Ectodermal cell (in vitro differentiated cells): ENCODE data around the gene ATM.
A peak's percentile ranks its signal among the peaks of the same experiment; 100 is the strongest.
"Not testable (repeated sequence)": the region's sequence is repeated elsewhere in the genome, so short reads cannot be mapped to it uniquely, and the experiment has no call there.

Source experiments
- H3K27ac ChIP-seq: 2 replicates; pipeline ENCODE4 v1.7.0; 2013; ENCODE audit warnings: mild to moderate bottlenecking, low read depth, low read length; ENCODE audit not compliant: insufficient read depth, poor library complexity, severe bottlenecking
- H3K27me3 ChIP-seq: 2 replicates; pipeline ENCODE4 v1.7.0; 2013; ENCODE audit warnings: mild to moderate bottlenecking, low read length; ENCODE audit not compliant: insufficient read depth, control insufficient read depth, poor library complexity, severe bottlenecking
- H3K36me3 ChIP-seq: one replicate; pipeline ENCODE4 v1.7.0; 2013; ENCODE audit warnings: low read length; ENCODE audit not compliant: control insufficient read depth, insufficient read depth
- H3K4me1 ChIP-seq: one replicate; pipeline ENCODE4 v1.7.0; 2013; ENCODE audit warnings: low read length; ENCODE audit not compliant: control insufficient read depth, insufficient read depth
- H3K4me3 ChIP-seq: 2 replicates; pipeline ENCODE4 v1.7.0; 2013; ENCODE audit warnings: low read depth, low read length, control low read depth; ENCODE audit not compliant: insufficient read depth
- H3K9me3 ChIP-seq: 2 replicates; pipeline ENCODE4 v1.7.0; 2013; ENCODE audit warnings: mild to moderate bottlenecking, low read length, moderate library complexity; ENCODE audit not compliant: control insufficient read depth
- WGBS, 2 experiments: methylation state at CpG; one replicate each; pipeline ENCODE4 v1.1.7; 2013; ENCODE audit warnings: missing lambda C conversion rate in 2 of 2; 5-methylcytosine and 5-hydroxymethylcytosine counted together

ATM gene

DNA sequence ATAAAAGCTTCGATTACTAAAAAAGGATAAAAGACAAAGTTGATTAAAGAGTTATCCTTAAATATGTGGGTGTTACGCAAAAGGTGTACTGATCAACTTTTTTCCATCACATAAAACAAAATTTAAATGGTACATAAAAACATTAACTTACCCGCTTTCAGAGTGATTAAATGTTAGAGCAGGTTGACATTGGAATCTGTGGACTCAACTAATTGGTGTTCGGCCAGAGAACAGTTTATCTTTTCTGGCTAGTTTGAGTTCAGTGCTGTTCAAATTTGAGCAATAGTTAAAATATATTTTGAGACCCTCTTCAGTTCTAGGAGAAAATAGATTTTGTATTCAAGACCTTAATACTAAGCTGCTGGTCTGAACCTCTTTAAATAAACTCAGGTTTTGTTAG, 56.1 kb downstream of the ATM start:
- H3K4me1 ChIP-seq = peaks cover 21% of the 10 kb centered on the region
- H3K9me3 ChIP-seq = no peaks in the 10 kb centered on the region
- H3K36me3 ChIP-seq = peaks cover 14% of the 10 kb centered on the region
- H3K27ac ChIP-seq = peak overlapping the region; percentile 26
- no peaks in the 10 kb centered on the region for H3K27me3 ChIP-seq
- 98 to 100% methylated on average over 2 to 3 of the region's 4 CpGs for WGBS, 2 experiments
- H3K4me3 ChIP-seq = no peak overlapping the region

DNA sequence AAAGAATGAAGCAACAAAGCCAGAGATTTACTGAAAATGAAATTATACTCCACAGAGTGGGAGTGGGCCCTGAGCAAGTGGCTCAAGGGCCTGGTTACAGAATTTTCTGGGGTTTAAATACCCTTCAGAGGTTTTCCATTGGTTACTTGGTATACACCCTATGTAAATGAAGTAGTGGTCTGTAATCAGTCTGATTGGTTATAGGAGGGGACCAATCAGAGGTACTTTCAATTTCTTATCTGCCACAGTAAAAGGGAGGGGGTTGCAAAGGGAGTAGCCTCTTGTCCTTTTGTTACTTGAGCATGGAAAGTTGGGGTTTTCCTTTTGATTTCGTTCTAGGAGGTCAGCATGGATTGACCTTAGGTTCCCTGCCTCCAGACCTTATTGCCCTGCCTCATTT, 63.5 kb downstream of the ATM start:
- 94 to 100% methylated on average over 1 of the region's 1 CpG for WGBS, 2 experiments
- Histone ChIP-seq H3K9me3 (no peaks in the 10 kb centered on the region), H3K36me3 (peaks cover 32% of the 10 kb centered on the region), H3K27ac (no peak overlapping the region), H3K4me1 (no peaks in the 10 kb centered on the region), H3K27me3 (no peaks in the 10 kb centered on the region), H3K4me3 (no peak overlapping the region)

DNA sequence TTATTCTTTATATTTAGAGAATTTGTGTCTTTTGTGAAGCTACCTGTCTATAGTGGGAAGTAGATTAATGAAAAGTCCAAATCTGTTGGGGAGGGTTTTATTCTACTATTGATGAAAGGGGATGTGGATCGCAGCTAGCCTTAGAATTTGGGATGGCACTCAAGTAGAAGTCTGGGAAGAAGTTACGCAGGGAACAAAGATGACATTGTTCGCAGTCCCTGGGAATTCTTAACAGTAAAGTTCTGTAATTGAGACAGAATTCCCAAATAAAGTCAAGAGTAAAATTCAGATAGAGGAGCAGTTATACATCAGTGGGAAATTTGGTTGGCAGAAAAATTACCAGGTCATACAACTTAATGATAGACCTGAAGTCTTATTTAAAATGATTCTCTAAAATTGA, 64.1 kb downstream of the ATM start:
- peaks cover 32% of the 10 kb centered on the region for H3K36me3 ChIP-seq
- WGBS, 2 experiments = 95 to 96% methylated on average over 3 of the region's 3 CpGs
- no peaks in the 10 kb centered on the region for H3K4me1 ChIP-seq
- H3K9me3 ChIP-seq = no peaks in the 10 kb centered on the region
- no peak overlapping the region for H3K4me3 ChIP-seq
- H3K27me3 ChIP-seq = no peaks in the 10 kb centered on the region
- no peak overlapping the region for H3K27ac ChIP-seq

DNA sequence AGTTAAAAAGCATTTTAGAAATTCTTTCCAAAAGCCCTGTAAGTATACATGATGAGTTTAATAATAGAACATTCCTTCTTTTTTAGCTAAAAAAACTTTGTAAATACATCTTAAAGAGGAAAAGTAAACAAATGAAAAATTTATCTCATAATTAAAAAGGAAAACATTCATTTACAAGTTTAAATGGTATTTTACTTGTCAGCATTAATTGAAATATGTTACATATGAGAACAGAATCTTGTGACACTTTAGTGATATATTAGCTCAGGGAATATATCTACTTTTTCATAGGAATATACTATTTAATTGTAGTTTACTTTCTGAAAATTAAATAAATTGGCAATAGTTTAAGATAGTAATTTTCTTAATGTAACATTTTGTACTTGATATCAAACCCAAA, 66.2 kb downstream of the ATM start:
- H3K9me3 ChIP-seq, H3K27me3 ChIP-seq, H3K4me3 ChIP-seq, H3K27ac ChIP-seq, H3K4me1 ChIP-seq: not testable (repeated sequence)
- H3K36me3 ChIP-seq = peaks cover 25% of the 10 kb centered on the region

DNA sequence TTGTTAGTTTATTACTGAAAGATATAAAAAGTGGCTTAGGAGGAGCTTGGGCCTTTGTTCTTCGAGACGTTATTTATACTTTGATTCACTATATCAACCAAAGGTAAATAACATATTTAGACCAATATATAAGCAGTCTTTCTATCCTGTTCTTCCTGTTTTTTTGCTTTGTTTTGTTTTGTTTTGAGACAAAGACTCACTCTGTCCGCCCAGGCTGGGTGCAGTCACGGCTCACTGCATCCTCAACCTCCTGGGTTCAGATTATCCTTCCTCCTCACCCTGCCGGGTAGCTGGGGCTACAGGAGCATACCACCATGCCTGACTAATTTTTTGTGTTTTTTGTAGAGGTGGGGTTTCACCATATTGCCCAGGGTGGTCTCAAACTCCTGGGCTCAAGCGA, 66.8 kb downstream of the ATM start:
- WGBS, 2 experiments = 85 to 93% methylated on average over 5 to 6 of the region's 6 CpGs

DNA sequence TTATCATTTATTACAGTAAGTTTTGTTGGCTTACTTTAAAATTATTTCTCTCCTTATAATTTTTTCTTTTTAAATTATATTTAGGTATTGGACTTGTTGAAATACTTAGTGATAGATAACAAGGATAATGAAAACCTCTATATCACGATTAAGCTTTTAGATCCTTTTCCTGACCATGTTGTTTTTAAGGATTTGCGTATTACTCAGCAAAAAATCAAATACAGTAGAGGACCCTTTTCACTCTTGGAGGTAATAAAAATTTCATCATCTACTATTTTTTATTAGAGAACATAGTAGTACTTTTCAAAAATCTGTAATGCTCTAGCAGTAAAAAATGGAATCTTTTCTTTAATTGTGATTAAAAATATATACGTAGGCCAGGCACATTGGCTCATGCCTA, 70.4 kb downstream of the ATM start:
- Histone ChIP-seq H3K27ac (no peak overlapping the region), H3K9me3 (no peaks in the 10 kb centered on the region), H3K36me3 (peaks cover 6% of the 10 kb centered on the region), H3K27me3 (no peaks in the 10 kb centered on the region), H3K4me3 (no peak overlapping the region), H3K4me1 (no peaks in the 10 kb centered on the region)
- WGBS, 2 experiments = 93 to 100% methylated on average over 3 of the region's 3 CpGs

More for the DNA sequence above, 66.8 kb downstream of the ATM start:
- Histone ChIP-seq H3K36me3 (peaks cover 19% of the 10 kb centered on the region), H3K9me3 (no peaks in the 10 kb centered on the region), H3K27me3 (no peaks in the 10 kb centered on the region), H3K4me1 (no peaks in the 10 kb centered on the region), H3K27ac (no peak overlapping the region), H3K4me3 (no peak overlapping the region)

DNA sequence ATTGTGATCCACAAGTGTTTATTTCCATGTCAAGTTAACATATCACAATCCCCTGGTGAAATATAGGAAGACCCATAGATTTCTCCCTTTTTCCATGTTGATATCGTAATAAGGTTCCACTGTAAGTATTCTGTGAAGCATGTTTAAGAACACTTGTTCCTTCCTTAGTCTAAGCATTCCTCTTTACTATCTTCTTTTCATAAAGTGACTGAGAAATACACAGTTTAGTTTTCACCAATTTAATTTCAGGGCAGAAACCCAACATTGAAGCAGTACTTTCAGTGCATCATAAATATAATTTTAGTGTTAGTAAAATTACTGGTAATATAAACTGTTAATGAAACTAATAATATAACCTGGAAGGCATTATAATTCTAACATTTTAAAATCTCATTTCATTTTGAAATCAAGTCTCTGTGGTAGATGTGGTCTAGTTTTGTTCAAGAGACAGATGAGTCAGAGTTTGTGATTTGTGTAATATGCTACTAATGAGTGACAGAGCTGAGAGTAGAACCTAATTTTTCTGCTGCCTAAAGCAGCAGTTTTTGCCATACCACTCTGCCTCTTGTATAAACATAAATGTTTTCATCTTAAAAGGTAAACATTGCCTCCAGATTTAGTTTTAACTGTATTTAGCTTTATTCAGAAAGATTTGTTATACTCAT, 79.4 kb downstream of the ATM start:
- no peak overlapping the region for H3K27ac ChIP-seq
- no peaks in the 10 kb centered on the region for H3K9me3 ChIP-seq
- H3K27me3 ChIP-seq = no peaks in the 10 kb centered on the region
- H3K4me1 ChIP-seq = no peaks in the 10 kb centered on the region
- H3K4me3 ChIP-seq = no peak overlapping the region
- 83 to 94% methylated on average over 1 of the region's 1 CpG for WGBS, 2 experiments
- H3K36me3 ChIP-seq = peaks cover 7% of the 10 kb centered on the region

DNA sequence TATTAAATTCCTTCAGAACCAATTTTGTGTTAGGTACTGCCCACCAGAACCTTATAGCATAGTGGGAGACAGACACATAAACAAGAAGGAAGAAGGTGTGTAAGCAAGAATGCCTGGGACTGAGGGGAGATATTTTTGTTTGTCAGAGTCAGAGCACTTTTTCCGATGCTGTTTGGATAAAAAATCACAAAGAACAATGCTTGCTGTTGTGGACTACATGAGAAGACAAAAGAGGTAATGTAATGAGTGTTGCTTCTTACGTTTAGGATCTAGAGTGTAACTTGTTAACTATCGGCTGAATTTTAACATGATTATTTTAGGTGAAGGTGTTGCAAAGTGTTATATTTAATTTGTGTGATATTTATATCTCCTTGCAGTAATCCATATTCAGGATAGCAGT, 84.9 kb downstream of the ATM start:
- Histone ChIP-seq H3K27ac (no peak overlapping the region), H3K4me1 (no peaks in the 10 kb centered on the region), H3K36me3 (peaks cover 10% of the 10 kb centered on the region), H3K27me3 (no peaks in the 10 kb centered on the region), H3K9me3 (no peaks in the 10 kb centered on the region), H3K4me3 (no peak overlapping the region)
- WGBS, 2 experiments = 95 to 96% methylated on average over 3 of the region's 3 CpGs

DNA sequence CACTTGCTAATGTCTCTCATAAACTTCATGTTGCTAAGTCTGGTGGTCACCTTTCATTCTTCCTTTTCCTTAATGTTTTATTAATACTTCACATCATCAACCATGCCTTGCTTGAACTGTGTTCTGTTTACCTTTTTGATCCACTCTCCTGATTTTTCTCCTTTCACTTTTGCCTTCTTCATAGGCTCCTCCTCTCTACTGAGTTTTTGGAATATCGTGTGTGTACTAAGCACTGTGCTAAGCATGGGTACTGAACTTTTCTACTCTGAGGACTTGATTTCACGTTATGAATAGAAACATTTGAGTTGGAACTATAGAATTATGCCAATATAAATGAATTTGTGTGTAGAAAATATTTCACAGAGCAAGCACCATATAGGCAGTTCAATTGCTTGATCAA, 90.6 kb downstream of the ATM start:
- Histone ChIP-seq H3K36me3 (peaks cover 6% of the 10 kb centered on the region), H3K27ac (no peak overlapping the region), H3K9me3 (no peaks in the 10 kb centered on the region), H3K4me1 (no peaks in the 10 kb centered on the region), H3K4me3 (no peak overlapping the region), H3K27me3 (no peaks in the 10 kb centered on the region)
- WGBS, 2 experiments = 96 to 100% methylated on average over 2 of the region's 2 CpGs

DNA sequence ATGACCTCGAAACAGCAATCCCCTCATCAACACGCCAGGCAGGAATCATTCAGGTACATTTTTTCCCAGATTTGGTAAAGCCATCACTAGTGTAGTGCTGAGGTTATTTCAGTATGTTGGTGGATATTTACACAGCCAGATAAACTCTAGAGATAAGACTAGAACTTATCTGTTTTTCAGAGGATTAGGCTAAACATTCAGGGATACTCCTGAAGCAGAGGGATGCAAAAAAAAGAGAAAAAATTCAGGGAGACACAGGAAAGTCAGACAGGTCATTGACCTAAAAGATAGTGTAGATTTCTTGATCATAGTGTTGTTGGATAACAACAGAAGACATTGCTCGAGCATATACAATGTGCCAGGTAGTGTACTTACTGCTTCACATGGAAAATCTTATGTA, 93.2 kb downstream of the ATM start:
- H3K9me3 ChIP-seq = no peaks in the 10 kb centered on the region
- H3K27me3 ChIP-seq = no peaks in the 10 kb centered on the region
- H3K4me3 ChIP-seq = no peak overlapping the region
- 90 to 96% methylated on average over 3 of the region's 3 CpGs for WGBS, 2 experiments
- H3K27ac ChIP-seq = no peak overlapping the region
- H3K4me1 ChIP-seq = no peaks in the 10 kb centered on the region
- H3K36me3 ChIP-seq = peaks cover 8% of the 10 kb centered on the region
